Esophagus mucosa (tissue), 1 donor: Measurements from ENCODE around the gene LRP5. TPM values are rescaled to one million over a fixed set of nuclear protein-coding genes. Genes with fewer than 3 reads are reported as not detected.
"Not testable (repeated sequence)": the region's sequence is repeated elsewhere in the genome, so short reads cannot be mapped to it uniquely, and the experiment has no call there.

Experiments
- ATAC-seq: fragments of 200-7000 bp; cut with Tn5 transposase; one replicate; pipeline ENCODE4 v1.9.1; 2020
- total RNA-seq: library from RNA; stranded (reverse); gene quantifications from one replicate; pipeline ENCODE4 v1.2.4, GENCODE V29; 2023
- donor health status: DM: yes; HTN: yes; CAD: no.

LRP5 gene
- total RNA-seq, 1 donor from 2014 or later, result 15.9 TPM

DNA sequence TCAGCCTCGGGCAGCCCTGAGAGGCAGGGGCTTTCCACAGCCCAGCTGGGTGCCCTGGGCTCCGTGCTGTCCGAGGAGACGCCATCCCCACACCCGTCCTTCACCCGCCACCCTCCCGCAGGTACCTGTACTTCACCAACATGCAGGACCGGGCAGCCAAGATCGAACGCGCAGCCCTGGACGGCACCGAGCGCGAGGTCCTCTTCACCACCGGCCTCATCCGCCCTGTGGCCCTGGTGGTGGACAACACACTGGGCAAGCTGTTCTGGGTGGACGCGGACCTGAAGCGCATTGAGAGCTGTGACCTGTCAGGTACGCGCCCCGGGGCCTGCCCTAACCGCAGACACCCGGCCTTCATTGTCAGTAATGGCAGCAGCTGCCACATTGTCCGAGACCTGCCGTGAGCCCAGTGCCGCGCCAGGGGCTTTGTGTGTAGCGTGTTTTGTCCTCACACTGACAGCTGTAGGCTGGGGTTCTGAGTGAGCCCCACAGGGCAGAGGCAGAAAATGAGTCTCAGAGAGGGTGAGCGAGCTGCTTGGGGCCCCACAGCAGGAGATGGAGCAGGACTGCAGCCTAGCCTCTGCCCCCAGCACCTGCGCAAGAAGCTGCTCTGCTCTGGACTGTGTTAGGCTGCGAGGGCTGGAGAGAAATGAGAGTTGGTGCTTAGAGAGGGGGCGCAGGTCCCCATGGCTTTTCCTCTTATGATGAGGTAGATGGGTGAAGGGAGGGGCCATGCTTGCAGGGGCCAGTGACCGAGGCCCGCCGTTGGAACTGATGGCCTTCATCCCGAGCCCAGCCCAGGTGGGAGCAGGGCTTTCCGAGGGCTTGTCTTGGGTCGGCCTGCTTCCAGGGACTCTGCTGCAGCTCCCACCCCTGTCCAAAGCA lies 112.8 kb downstream of the LRP5 start:
- no peak for ATAC-seq

DNA sequence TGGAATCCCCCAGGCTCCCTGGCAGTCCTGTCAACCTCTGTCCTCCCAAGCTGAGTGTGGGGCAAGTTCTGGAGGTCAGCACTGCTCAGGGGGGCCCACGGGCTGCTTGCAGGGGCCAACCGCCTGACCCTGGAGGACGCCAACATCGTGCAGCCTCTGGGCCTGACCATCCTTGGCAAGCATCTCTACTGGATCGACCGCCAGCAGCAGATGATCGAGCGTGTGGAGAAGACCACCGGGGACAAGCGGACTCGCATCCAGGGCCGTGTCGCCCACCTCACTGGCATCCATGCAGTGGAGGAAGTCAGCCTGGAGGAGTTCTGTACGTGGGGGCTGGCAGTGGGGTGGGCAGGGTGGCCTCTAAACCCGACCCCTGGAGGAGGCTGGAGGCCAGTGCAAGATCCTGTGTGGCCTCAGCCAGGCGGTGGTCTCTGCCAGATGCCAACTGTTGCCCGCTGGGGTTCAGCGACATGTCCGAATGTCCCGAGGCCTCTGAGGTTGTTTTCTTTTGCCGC lies 113.5 kb downstream of the LRP5 start:
- no peak for ATAC-seq

DNA sequence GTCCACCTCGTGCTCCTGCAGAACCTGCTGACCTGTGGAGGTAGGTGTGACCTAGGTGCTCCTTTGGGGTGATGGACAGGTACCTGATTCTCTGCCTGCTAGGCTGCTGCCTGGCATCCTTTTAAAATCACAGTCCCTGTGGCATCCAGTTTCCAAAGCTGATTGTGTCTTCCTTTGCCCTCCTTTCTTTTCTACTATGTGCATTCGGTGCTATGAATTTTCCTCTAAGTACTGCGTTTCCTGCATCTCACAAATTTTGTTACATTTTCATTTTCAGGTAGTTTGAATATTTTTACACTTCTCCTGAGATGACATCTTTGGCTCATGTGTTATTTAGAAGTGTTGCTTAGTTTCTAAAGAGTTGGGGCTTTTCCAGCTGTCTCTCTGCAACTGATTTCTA lies 117.3 kb downstream of the LRP5 start:
- ATAC-seq, result no peak

- no peak for ATAC-seq
Measured at GRCh38 chr11:68430384-68430783, 118.0 kb downstream of the LRP5 start.

DNA sequence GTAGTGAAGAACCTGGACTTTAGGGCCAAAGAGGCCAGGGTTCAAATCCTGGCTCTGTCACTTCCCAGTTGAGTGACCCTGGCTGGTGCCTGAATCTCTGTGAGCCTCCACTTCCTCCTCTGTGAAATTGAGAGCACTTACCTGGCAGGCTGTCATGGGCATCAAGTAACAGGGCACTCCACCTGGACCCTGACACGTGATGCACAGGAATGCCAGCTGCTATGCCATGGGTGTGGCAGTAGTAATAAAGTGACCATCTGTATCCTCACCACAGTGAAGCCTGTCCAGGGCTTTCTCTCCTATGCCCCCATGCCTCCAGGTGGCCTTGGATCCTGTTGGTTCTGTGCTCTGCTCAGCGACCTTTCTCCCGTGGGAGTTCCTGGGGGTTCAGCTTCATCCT lies 118.4 kb downstream of the LRP5 start:
- no peak for ATAC-seq

DNA sequence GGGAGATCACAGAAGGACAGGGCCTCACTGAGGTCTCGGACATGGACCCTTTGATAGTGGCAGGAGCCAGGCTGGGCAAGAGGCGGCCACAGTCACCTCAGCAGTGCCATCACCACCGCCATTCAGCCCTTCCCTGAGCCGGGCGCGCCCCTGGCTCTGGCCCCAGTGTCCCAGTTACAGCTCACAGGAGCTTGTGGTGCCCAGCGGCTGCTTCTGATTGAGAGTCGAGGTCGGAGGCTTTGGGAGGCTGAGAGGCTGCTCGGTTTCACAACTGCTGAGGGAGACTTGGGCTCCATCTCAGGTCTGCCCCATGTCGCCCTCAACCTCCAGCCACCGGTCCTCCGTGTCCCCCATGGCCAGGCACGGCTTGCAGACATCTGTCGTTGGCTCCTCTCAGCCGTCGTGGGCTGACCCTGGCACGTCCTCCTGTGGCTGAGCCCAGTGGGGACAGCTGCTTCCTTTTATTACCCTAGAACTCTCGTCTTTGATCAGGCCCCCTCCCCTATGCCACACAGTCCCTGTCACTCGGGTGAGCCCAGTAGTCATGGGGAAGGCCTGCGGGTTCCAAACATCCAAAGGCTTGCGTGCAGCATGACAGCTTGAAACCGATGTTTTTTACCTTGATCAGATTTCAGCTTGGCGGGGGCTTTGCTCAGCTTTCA lies 119.7 kb downstream of the LRP5 start:
- no peak for ATAC-seq

GRCh38 chr11:68432874-68433273 lies 120.5 kb downstream of the LRP5 start:
- ATAC-seq, result no peak

DNA sequence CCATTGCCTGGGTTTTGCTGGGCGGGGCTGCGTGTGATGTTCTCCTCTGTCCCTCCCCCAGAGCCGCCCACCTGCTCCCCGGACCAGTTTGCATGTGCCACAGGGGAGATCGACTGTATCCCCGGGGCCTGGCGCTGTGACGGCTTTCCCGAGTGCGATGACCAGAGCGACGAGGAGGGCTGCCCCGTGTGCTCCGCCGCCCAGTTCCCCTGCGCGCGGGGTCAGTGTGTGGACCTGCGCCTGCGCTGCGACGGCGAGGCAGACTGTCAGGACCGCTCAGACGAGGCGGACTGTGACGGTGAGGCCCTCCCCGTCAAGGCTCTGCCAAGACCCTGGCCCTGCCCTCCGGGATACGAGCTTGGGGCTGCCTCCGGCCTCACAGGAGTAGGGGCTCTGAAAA lies 121.2 kb downstream of the LRP5 start:
- no peak for ATAC-seq

- not testable (repeated sequence) for ATAC-seq
Measured at GRCh38 chr11:68434159-68434558, 121.8 kb downstream of the LRP5 start.

GRCh38 chr11:68436162-68436888 lies 123.9 kb downstream of the LRP5 start:
- no peak for ATAC-seq

DNA sequence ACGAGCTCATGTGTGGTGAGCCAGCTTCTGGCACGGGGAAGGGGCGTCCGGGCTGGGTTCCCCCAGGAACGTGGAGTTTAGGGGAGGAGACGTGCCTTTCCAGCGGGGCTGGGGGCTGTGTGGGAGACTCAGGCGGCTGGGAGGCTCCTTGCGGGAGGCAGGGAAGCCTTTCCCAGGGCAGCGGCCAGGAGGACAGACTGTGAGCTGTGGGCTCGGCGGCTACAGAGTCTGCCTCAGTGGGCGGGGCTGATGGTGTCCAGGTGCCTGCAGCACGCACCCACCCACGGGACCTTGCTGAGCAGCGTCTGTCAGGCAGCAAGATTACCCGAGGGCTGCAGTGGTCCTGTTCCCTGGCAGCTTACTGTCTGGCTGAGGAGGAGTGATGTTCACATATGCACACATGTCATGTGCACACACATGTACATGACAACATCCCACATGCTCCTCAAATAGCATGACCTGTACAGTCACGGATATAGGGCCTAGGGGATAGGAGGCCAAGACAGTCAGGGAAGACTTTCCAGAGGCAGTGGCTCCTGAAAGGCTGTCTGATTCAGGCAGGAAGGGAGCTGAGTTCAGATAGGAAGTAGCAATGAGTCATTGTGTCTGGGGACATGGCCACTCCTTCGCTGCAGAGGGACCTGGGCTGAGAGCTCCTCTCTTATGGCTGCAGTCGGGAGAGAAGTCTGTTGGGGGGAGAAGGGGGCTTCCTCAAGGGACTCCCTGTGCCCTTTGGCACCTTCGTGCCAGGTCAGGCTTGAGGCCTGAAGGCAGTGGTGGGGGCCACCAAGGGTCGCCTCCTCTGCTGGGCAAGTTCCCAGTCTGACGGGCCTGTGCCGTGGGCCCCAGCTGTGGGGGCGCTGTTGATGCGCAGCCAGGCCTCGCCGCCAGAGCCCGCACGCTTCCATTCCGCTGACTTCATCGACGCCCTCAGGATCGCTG lies 124.9 kb downstream of the LRP5 start:
- peak; percentile 62 for ATAC-seq

DNA sequence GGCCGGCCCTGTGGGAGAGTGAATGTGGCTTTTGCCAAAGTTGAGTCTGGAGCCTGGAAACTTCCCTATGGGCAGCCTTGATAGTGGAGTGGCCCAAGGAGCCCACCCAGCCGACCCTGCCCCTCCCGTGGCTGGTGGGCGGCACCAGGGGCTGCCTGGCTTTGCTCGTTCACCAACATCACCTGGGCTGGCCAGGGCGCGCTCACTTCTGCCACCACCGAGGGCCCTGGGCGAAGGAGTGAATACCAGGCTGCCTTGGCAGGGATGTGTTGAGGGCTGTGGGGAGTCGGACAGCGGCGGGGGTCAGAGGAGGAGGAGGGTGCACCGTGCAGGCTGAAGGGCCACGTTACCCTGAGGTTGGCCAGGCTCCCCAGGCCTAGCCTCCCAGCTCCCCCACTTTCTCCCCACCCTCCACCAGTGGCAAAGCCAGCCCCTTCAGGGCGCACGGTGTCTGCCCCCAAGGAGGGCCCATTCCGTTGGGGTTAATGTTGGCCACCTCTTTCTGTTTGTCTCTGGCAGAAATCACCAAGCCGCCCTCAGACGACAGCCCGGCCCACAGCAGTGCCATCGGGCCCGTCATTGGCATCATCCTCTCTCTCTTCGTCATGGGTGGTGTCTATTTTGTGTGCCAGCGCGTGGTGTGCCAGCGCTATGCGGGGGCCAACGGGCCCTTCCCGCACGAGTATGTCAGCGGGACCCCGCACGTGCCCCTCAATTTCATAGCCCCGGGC lies 125.7 kb downstream of the LRP5 start:
- ATAC-seq, result no peak

DNA sequence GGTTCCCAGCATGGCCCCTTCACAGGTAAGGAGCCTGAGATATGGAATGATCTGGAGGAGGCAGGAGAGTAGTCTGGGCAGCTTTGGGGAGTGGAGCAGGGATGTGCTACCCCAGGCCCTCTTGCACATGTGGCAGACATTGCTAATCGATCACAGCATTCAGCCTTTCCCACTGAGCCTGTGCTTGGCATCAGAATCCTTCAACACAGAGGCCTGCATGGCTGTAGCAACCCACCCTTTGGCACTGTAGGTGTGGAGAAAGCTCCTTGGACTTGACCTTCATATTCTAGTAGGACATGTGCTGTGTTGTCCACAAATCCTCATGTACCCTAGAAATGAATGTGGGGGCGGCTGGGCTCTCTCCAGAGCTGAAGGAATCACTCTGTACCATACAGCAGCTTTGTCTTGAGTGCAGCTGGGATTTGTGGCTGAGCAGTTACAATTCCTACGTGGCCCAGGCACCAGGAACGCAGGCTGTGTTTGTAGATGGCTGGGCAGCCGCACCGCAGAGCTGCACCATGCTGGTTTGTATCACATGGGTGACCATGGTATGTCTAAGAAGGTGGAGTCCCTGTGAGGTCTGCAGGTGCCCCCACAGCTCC lies 126.4 kb downstream of the LRP5 start:
- no peak for ATAC-seq

DNA sequence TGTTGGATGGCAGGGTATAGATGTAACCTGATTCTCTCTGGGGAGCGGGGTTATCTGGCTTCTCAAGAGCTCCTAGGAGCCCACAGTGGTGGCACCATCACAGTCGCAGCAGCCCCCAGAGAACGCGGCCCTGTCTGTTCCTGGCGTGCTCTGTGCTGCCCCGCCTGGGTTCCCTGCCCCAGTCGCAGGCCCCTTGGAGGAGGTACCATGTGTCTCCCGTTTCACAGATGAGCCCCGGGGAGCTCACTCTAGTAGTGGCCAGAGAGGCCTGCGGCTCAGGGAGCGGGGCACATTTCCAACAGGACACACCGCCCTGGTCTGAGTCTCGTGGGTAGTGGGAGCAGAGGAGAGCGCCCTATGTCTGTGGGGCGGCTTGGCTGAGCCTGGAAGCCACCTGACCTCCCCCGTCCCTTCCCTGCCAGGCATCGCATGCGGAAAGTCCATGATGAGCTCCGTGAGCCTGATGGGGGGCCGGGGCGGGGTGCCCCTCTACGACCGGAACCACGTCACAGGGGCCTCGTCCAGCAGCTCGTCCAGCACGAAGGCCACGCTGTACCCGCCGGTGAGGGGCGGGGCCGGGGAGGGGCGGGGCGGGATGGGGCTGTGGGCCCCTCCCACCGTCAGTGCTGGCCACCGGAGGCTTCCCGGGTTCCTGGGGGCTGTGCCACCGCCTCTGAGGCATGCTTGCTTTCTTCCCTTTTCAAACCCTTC lies 127.1 kb downstream of the LRP5 start:
- ATAC-seq, result no peak

GRCh38 chr11:68440224-68440623 lies 127.8 kb downstream of the LRP5 start:
- no peak for ATAC-seq

DNA sequence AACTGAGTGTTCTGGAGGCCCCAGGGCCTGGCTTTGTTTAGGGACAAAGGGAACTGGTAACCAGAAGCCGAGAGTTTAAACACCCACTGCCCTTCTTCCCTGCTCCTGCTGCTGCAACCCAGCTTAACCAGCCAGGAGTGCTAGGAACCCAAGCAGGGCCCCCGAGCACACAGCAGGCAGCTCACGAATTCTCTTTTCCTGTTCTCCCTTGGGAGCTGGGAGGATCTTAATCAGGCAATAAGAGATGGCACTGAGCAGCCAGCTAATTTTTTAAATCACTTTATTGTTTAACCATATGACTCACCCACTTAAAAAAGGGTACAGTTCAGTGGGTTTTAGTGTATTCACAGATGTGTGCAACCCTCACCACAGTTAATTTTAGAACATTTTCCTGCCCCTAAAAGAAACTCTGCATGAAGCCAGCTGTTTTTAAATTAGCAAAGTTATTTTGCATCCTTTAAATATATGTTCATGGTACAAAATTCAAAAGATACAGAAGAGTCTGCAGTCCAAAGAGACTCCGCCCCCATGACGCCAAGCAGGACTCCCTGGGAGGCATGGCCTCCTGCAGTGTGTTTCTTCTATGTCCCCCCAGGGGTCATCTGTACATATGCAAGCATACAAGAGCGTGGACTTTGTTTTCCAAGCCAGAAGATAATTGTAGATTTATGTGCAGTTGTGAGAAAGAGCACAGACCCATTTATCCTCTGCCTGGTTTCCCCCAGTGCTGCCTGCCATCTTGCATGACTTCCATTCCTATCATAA lies 129.3 kb downstream of the LRP5 start:
- ATAC-seq, result no peak

DNA sequence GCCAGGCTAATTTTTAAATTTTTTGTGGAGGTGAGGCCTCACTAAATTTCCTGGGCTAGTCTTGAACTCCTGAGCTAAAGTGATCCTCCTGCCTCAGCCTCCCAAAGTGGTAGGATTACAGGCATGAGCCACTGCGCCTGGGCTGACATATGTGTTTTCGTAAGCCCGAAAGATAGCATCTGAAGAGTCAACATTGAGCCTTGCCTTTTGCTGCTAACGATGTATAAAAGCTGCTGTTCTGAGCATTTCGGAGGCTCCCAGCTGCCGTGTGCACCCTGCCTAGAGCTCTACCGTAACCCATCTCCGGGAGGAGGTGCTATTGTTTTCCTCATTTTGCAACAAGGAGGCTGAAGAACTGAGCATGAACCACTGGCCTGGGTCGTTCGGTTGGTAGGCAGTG lies 130.0 kb downstream of the LRP5 start:
- ATAC-seq, result no peak

DNA sequence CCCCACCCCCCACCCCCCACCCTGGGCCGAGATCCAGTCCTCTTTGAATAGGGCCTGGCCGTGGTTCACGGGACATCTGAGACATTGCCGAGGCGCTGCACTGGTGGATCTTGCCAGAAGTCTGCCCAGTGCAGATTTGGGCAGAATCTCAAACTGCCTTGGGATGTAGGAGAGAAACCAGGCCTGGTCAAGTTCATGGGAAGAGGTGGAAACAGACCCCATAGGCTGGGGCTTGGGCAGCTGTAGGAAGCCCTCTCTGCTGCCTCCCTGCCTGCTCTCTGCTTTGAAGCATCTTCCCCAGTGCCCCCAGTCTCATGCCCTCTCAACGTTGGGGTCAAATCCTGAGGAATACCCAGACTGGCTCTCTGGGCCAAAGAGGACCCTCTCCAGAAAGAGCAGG lies 132.2 kb downstream of the LRP5 start:
- no peak for ATAC-seq

GRCh38 chr11:68445531-68446035 lies 133.2 kb downstream of the LRP5 start:
- ATAC-seq, result no peak
